HEK293 (cell line): ENCODE data around the gene BCLAF1.
A peak's percentile ranks its signal among the peaks of the same experiment; 100 is the strongest.
"Not testable (repeated sequence)": the region's sequence is repeated elsewhere in the genome, so short reads cannot be mapped to it uniquely, and the experiment has no call there.

ENCODE experiments used
- CTCF ChIA-PET: fragments of 350-600 bp; formaldehyde crosslinking; extraction: SDS; loops from one replicate; lab custom pipeline; 2021; ENCODE audit warnings: antibody characterized with exemption; lab: Yijun Ruan, JAX
- POLR2A ChIA-PET: fragments of 300-600 bp; formaldehyde crosslinking; extraction: SDS; loops from one replicate; lab custom pipeline; 2020; ENCODE audit warnings: antibody characterized with exemption, inconsistent platforms; lab: Yijun Ruan, JAX
- H3K27ac ChIP-seq: fragments of 200-500 bp; sonication (Bioruptor generic); 2 replicates; pipeline ENCODE4 v1.5.1; 2014; ENCODE audit warnings: low read depth, low read length, control low read depth, inconsistent platforms; ENCODE audit errors: extremely low read depth
- H3K36me3 ChIP-seq, 2 experiments: fragments of 200-500 bp in 1 of 2; sonication (Bioruptor generic) in 1 of 2; 1 replicate in 1 of 2; 2 replicates in 1 of 2; pipeline ENCODE4 v1.5.1; 2014 to 2017; ENCODE audit warnings: inconsistent platforms in 2 of 2, low read length in 2 of 2; ENCODE audit not compliant: control insufficient read depth in 2 of 2, insufficient read depth in 1 of 2
- H3K4me1 ChIP-seq: fragments of 200-500 bp; sonication (Bioruptor generic); 2 replicates; pipeline ENCODE4 v1.5.1; 2014; ENCODE audit warnings: mild to moderate bottlenecking, low read length, inconsistent platforms; ENCODE audit not compliant: control insufficient read depth, insufficient read depth
- H3K4me3 ChIP-seq: 2 replicates; pipeline ENCODE4 v1.5.1; 2011; ENCODE audit warnings: low read depth, mild to moderate bottlenecking, control low read depth, low read length, moderate library complexity
- H3K9me3 ChIP-seq: fragments of 200-500 bp; sonication (Bioruptor generic); 2 replicates; pipeline ENCODE4 v1.5.1; 2014; ENCODE audit warnings: low read depth, low read length, inconsistent platforms; ENCODE audit not compliant: control insufficient read depth, insufficient read depth
- BCL11B ChIP-seq: fragments of 450-650 bp; formaldehyde crosslinking; IDR thresholded peaks from 2 replicates; pipeline ENCODE4 v1.5.1; 2016; ENCODE audit warnings: low read depth, missing biosample characterization, missing genetic modification characterization
- KLF8 ChIP-seq: fragments of 450-650 bp; formaldehyde crosslinking; IDR thresholded peaks from 2 replicates; pipeline ENCODE4 v1.5.1; 2016; ENCODE audit warnings: missing biosample characterization, missing genetic modification characterization
- REPIN1 ChIP-seq: fragments of 450-650 bp; formaldehyde crosslinking; IDR thresholded peaks from 2 replicates; pipeline ENCODE4 v1.5.1; 2017; ENCODE audit warnings: missing biosample characterization, missing genetic modification characterization, low read depth
- ZBTB11 ChIP-seq: fragments of 450-650 bp; formaldehyde crosslinking; conservative IDR thresholded peaks from 2 replicates; pipeline ENCODE4 v1.5.1; 2016; ENCODE audit warnings: low read depth, missing biosample characterization, missing genetic modification characterization
- ZBTB17 ChIP-seq: fragments of 450-650 bp; formaldehyde crosslinking; IDR thresholded peaks from 2 replicates; pipeline ENCODE4 v1.5.1; 2016; ENCODE audit warnings: missing biosample characterization, missing genetic modification characterization
- ZNF140 ChIP-seq: fragments of 450-650 bp; formaldehyde crosslinking; IDR thresholded peaks from 2 replicates; pipeline ENCODE4 v1.5.1; 2016; ENCODE audit warnings: missing biosample characterization, missing genetic modification characterization
- ZNF146 ChIP-seq: fragments of 450-650 bp; formaldehyde crosslinking; IDR thresholded peaks from 2 replicates; pipeline ENCODE4 v1.5.1; 2016; ENCODE audit warnings: missing biosample characterization, missing genetic modification characterization
- ZNF202 ChIP-seq: fragments of 450-650 bp; formaldehyde crosslinking; IDR thresholded peaks from 2 replicates; pipeline ENCODE4 v1.5.1; 2016; ENCODE audit warnings: missing biosample characterization, missing genetic modification characterization, borderline replicate concordance
- ZNF324 ChIP-seq: fragments of 450-650 bp; formaldehyde crosslinking; IDR thresholded peaks from 2 replicates; pipeline ENCODE4 v1.5.1; 2016; ENCODE audit warnings: missing biosample characterization, missing genetic modification characterization
- ZNF394 ChIP-seq: fragments of 450-650 bp; formaldehyde crosslinking; IDR thresholded peaks from 2 replicates; pipeline ENCODE4 v1.5.1; 2016; ENCODE audit warnings: missing biosample characterization, missing genetic modification characterization, mild to moderate bottlenecking, moderate library complexity, borderline replicate concordance
- ZNF426 ChIP-seq: fragments of 450-650 bp; formaldehyde crosslinking; IDR thresholded peaks from 2 replicates; pipeline ENCODE4 v1.5.1; 2017; ENCODE audit warnings: missing biosample characterization, missing genetic modification characterization, mild to moderate bottlenecking, inconsistent platforms, moderate library complexity
- ZNF555 ChIP-seq: fragments of 450-650 bp; formaldehyde crosslinking; conservative IDR thresholded peaks from 2 replicates; pipeline ENCODE4 v1.5.1; 2017; ENCODE audit warnings: missing biosample characterization, mild to moderate bottlenecking, missing genetic modification characterization, inconsistent platforms
- ZNF561 ChIP-seq: fragments of 450-650 bp; IDR thresholded peaks from 2 replicates; pipeline ENCODE4 v1.5.1; 2018; ENCODE audit warnings: missing biosample characterization, missing genetic modification characterization, borderline replicate concordance
- ZNF580 ChIP-seq: fragments of 450-650 bp; formaldehyde crosslinking; IDR thresholded peaks from 2 replicates; pipeline ENCODE4 v1.5.1; 2016; ENCODE audit warnings: missing biosample characterization, missing genetic modification characterization
- ZNF600 ChIP-seq: fragments of 450-650 bp; formaldehyde crosslinking; IDR thresholded peaks from 2 replicates; pipeline ENCODE4 v1.5.1; 2016; ENCODE audit warnings: missing biosample characterization, missing genetic modification characterization
- ZNF624 ChIP-seq: fragments of 450-650 bp; formaldehyde crosslinking; IDR thresholded peaks from 2 replicates; pipeline ENCODE4 v1.5.1; 2017; ENCODE audit warnings: missing biosample characterization, missing genetic modification characterization
- ZNF701 ChIP-seq: fragments of 450-650 bp; formaldehyde crosslinking; IDR thresholded peaks from 2 replicates; pipeline ENCODE4 v1.5.1; 2016; ENCODE audit warnings: missing biosample characterization, missing genetic modification characterization
- TF ChIP-seq, protein P1 (sequence below): fragments of 450-650 bp; formaldehyde crosslinking; IDR thresholded peaks from 2 replicates; pipeline ENCODE4 v1.5.1; 2016; ENCODE audit warnings: missing biosample characterization, missing genetic modification characterization
- TF ChIP-seq, protein P2 (sequence below): fragments of 450-650 bp; formaldehyde crosslinking; IDR thresholded peaks from 2 replicates; pipeline ENCODE4 v1.5.1; 2017; ENCODE audit warnings: missing biosample characterization, missing genetic modification characterization
- TF ChIP-seq, protein P3 (sequence below): fragments of 450-650 bp; formaldehyde crosslinking; conservative IDR thresholded peaks from 2 replicates; pipeline ENCODE4 v1.5.1; 2016; ENCODE audit warnings: low read depth, missing biosample characterization, missing genetic modification characterization

The BCLAF1 gene

GRCh38 chr6:136224974-136225373, 64.7 kb downstream of the BCLAF1 start:
- H3K4me1 ChIP-seq, CTCF ChIA-PET, H3K27ac ChIP-seq, H3K9me3 ChIP-seq, H3K36me3 ChIP-seq, POLR2A ChIA-PET, H3K4me3 ChIP-seq: not testable (repeated sequence)
- peak; percentile 47 for TF ChIP-seq ZNF580 (tag by site-specific recombination)
- TF ChIP-seq, protein P1, sequence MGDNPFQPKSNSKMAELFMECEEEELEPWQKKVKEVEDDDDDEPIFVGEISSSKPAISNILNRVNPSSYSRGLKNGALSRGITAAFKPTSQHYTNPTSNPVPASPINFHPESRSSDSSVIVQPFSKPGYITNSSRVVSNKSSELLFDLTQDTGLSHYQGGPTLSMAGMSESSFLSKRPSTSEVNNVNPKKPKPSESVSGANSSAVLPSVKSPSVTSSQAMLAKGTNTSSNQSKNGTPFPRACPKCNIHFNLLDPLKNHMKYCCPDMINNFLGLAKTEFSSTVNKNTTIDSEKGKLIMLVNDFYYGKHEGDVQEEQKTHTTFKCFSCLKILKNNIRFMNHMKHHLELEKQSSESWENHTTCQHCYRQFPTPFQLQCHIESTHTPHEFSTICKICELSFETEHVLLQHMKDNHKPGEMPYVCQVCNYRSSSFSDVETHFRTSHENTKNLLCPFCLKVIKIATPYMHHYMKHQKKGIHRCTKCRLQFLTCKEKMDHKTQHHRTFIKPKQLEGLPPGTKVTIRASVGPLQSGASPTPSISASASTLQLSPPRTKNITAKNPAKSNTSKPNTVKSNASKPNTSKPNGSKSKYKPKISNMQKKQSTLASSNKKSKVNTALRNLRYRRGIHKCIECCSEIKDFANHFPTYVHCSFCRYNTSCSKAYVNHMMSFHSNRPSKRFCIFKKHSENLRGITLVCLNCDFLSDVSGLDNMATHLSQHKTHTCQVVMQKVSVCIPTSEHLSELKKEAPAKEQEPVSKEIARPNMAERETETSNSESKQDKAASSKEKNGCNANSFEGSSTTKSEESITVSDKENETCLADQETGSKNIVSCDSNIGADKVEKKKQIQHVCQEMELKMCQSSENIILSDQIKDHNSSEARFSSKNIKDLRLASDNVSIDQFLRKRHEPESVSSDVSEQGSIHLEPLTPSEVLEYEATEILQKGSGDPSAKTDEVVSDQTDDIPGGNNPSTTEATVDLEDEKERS, result 0 out of 2 replicates have a peak, but pooled peaks have one; percentile 45
- peak; percentile 93 for TF ChIP-seq ZNF146 (tag by site-specific recombination)

DNA sequence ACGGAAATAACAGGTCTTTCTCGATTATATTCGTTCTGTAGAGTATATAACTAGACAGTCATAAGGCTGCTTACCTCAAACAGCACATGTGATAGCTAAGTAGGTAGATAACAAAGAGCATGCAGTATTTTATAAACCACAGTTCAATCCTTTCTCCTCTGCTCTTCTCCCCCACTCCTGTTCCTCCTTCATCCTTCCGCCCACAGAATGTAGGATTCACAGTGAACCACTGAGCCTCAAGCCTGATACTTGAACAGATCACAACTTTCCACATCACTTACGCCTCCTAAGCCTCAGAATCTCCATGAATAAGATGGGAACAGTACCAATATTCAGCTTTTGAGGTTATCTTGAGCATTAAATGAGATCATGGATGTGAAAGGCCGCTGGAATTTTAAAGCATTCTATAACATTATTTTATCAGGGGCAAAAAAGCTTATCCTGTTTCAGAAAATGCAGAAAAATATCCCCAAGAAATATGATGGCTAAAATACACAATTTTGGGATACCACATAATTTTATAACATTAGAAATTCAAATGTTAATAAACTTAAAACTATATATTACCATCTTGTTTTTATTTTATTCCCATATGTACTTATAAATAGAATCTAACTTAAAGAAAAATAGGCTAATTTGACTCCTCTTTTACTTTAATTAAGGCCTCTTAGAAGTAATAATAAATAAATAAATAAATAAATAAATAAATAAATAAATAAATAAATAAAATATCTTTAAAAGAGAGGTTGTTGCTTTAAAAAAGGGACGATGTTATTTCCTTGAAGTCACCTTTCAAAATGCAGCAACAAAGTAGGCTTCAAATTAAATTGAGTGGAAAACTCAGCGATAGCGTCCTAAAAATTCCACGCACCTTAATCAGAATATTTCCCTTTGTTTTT, 72.9 kb downstream of the BCLAF1 start:
- CTCF ChIA-PET, result interaction anchor here (0.9 to 2.9 kb wide), 3 partner anchors 10 to 766 kb away, joined by 4 to 21 read pairs (median 4); no protein-coding TSS in a partner anchor
- H3K4me3 ChIP-seq, result no peak overlapping the region
- POLR2A ChIA-PET, result no interaction called here
- no peak for TF ChIP-seq ZNF624 (tag by site-specific recombination)
- no peak for TF ChIP-seq KLF8 (tag by site-specific recombination)
- no peak for TF ChIP-seq REPIN1 (tag by site-specific recombination)
- TF ChIP-seq, protein P2, sequence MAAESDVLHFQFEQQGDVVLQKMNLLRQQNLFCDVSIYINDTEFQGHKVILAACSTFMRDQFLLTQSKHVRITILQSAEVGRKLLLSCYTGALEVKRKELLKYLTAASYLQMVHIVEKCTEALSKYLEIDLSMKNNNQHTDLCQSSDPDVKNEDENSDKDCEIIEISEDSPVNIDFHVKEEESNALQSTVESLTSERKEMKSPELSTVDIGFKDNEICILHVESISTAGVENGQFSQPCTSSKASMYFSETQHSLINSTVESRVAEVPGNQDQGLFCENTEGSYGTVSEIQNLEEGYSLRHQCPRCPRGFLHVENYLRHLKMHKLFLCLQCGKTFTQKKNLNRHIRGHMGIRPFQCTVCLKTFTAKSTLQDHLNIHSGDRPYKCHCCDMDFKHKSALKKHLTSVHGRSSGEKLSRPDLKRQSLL, result no peak
- TF ChIP-seq, protein P3, sequence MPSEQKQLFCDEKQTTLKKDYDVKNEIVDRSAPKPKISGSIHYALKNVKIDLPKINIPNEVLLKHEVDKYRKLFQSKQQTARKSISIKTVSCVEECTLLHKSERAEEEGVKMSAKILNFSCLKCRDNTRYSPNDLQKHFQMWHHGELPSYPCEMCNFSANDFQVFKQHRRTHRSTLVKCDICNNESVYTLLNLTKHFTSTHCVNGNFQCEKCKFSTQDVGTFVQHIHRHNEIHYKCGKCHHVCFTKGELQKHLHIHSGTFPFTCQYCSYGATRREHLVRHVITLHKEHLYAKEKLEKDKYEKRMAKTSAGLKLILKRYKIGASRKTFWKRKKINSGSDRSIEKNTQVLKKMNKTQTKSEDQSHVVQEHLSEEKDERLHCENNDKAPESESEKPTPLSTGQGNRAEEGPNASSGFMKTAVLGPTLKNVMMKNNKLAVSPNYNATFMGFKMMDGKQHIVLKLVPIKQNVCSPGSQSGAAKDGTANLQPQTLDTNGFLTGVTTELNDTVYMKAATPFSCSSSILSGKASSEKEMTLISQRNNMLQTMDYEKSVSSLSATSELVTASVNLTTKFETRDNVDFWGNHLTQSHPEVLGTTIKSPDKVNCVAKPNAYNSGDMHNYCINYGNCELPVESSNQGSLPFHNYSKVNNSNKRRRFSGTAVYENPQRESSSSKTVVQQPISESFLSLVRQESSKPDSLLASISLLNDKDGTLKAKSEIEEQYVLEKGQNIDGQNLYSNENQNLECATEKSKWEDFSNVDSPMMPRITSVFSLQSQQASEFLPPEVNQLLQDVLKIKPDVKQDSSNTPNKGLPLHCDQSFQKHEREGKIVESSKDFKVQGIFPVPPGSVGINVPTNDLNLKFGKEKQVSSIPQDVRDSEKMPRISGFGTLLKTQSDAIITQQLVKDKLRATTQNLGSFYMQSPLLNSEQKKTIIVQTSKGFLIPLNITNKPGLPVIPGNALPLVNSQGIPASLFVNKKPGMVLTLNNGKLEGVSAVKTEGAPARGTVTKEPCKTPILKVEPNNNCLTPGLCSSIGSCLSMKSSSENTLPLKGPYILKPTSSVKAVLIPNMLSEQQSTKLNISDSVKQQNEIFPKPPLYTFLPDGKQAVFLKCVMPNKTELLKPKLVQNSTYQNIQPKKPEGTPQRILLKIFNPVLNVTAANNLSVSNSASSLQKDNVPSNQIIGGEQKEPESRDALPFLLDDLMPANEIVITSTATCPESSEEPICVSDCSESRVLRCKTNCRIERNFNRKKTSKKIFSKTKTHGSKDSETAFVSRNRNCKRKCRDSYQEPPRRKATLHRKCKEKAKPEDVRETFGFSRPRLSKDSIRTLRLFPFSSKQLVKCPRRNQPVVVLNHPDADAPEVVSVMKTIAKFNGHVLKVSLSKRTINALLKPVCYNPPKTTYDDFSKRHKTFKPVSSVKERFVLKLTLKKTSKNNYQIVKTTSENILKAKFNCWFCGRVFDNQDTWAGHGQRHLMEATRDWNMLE (tag by site-specific recombination), result peak; percentile 91
- TF ChIP-seq ZNF324, result no peak
- TF ChIP-seq ZNF600 (tag by site-specific recombination), result no peak
- peak; percentile 93 for TF ChIP-seq ZNF555 (tag by site-specific recombination)
- peak; percentile 97 for TF ChIP-seq ZNF426 (tag by site-specific recombination)
- TF ChIP-seq ZBTB17, result no peak
- TF ChIP-seq ZNF202 (tag by site-specific recombination), result peak; percentile 76; the same call in 1 of the 2 replicates
- TF ChIP-seq ZBTB11 (tag by site-specific recombination), result peak; percentile 85
- TF ChIP-seq ZNF701 (tag by site-specific recombination), result no peak
- TF ChIP-seq ZNF394 (tag by site-specific recombination), result peak; percentile 96
- TF ChIP-seq ZNF561, result no peak
- TF ChIP-seq BCL11B (tag by site-specific recombination), result no peak
- peak; percentile 83; the same call in 1 of the 2 replicates for TF ChIP-seq ZNF140

More for the DNA sequence above, 72.9 kb downstream of the BCLAF1 start:
- Histone ChIP-seq H3K9me3 (no peaks in the 10 kb centered on the region), H3K27ac (no peak overlapping the region), H3K4me1 (no peaks in the 10 kb centered on the region), H3K36me3 (no peaks in the 10 kb centered on the region)
